NCI-H2107 (cell line): Measurements from ENCODE around the gene PRKCE.

Source experiments
- DNase-seq: peaks from one replicate; lab custom pipeline; 2025; lab: John Stamatoyannopoulos, UW

Gene PRKCE

GRCh38 chr2:45728458-45728942, 77.0 kb downstream of the PRKCE start:
- no peak for DNase-seq

- DNase-seq: no peak
Observed at GRCh38 chr2:45729753-45730512, 78.5 kb downstream of the PRKCE start.

- no peak for DNase-seq
Observed at GRCh38 chr2:45731141-45731540, 79.7 kb downstream of the PRKCE start.

- DNase-seq: no peak
Observed at GRCh38 chr2:45732436-45732835, 81.0 kb downstream of the PRKCE start.

- no peak for DNase-seq
Observed at GRCh38 chr2:45732946-45733345, 81.5 kb downstream of the PRKCE start.

GRCh38 chr2:45734336-45734735, 82.9 kb downstream of the PRKCE start:
- DNase-seq: no peak

- DNase-seq: no peak
Observed at GRCh38 chr2:45734952-45735351, 83.5 kb downstream of the PRKCE start.

- DNase-seq: no peak
Observed at GRCh38 chr2:45736757-45737704, 85.6 kb downstream of the PRKCE start.

- peak; percentile 38 for DNase-seq
Observed at GRCh38 chr2:45739796-45740485, 88.5 kb downstream of the PRKCE start.

- DNase-seq: no peak
Observed at GRCh38 chr2:45741161-45741850, 89.8 kb downstream of the PRKCE start.

GRCh38 chr2:45743531-45744396, 92.3 kb downstream of the PRKCE start:
- DNase-seq: no peak

- DNase-seq: no peak
Observed at GRCh38 chr2:45745231-45745630, 93.8 kb downstream of the PRKCE start.

- no peak for DNase-seq
Observed at GRCh38 chr2:45746888-45747287, 95.4 kb downstream of the PRKCE start.

- DNase-seq: no peak
Observed at GRCh38 chr2:45747363-45747762, 95.9 kb downstream of the PRKCE start.

GRCh38 chr2:45748239-45748638, 96.8 kb downstream of the PRKCE start:
- DNase-seq: no peak

- DNase-seq: no peak
Observed at GRCh38 chr2:45750001-45750400, 98.5 kb downstream of the PRKCE start.

- no peak for DNase-seq
Observed at GRCh38 chr2:45750484-45750883, 99.0 kb downstream of the PRKCE start.

- DNase-seq: no peak
Observed at GRCh38 chr2:45753381-45753780, 101.9 kb downstream of the PRKCE start.

- DNase-seq: no peak
Observed at GRCh38 chr2:45754131-45755010, 102.9 kb downstream of the PRKCE start.
